ENCODE measurements around the gene RCAN2.

- TF ChIP-seq ZNF565 (CRISPR knock-in tag; conservative IDR thresholded peaks at IDR 0.05; ENCODE audit: low read depth) (no peak), SNAI2 (CRISPR knock-in tag; IDR thresholded peaks at IDR 0.05) (no peak), PATZ1 (CRISPR knock-in tag; IDR thresholded peaks at IDR 0.05; ENCODE audit: borderline replicate concordance) (no peak), ARNTL (CRISPR knock-in tag; IDR thresholded peaks at IDR 0.05; ENCODE audit: borderline replicate concordance, low read depth) (no peak), ZNF70 (CRISPR knock-in tag; IDR thresholded peaks at IDR 0.05) (no peak), ZFP30 (CRISPR knock-in tag; IDR thresholded peaks at IDR 0.05) (no peak), CSRNP3 (CRISPR knock-in tag; IDR thresholded peaks at IDR 0.05) (no peak), POU6F1 (CRISPR knock-in tag; IDR thresholded peaks at IDR 0.05; ENCODE audit: borderline replicate concordance, low read depth) (no peak)
Observed at GRCh38 chr6:46287043-46287442, 204.2 kb downstream of the RCAN2 start.

All from SK-N-SH treated with all-trans-retinoic acid at 6 μM for 48 hours (cell line).